ENCODE data around the gene PCDHA1. TPM values are rescaled to one million over a fixed set of nuclear protein-coding genes. Genes with fewer than 3 reads are reported as not detected.

The PCDHA1 gene
- total RNA-seq, 1 experiment from 2014 or later: not detected

GRCh38 chr5:140802781-140803271, 16.9 kb downstream of the PCDHA1 start:
- H3K36me3 ChIP-seq (ENCODE audit: control insufficient read depth in 1 of 2, insufficient read depth in 2 of 2, low read length in 2 of 2): no peaks in the 10 kb centered on the region
- H3K79me2 ChIP-seq (ENCODE audit: insufficient read depth, low read length): no peaks in the 10 kb centered on the region
- no peak overlapping the region for H3K9ac ChIP-seq (ENCODE audit: low read length)
- ChIA-PET POLR2A (no interaction called here), RAD21 (ENCODE audit: low non-redundant PET in 1 of 2, low total read pairs in 2 of 2, uncharacterized antibody in 2 of 2, unreplicated experiment in 2 of 2) (no interaction called here), CTCF (no interaction called here)
- peaks cover 0 to 5% of the 10 kb centered on the region in 2 experiments; a peak in 2 of 4 replicates for H3K9me3 ChIP-seq (ENCODE audit: control insufficient read depth in 1 of 2, insufficient read depth in 1 of 2, low read depth in 1 of 2, low read length in 2 of 2)
- BruUV-seq (replicated peaks): no TSS peak
- no peak for ATAC-seq
- DNase-seq (ENCODE audit: low read depth, low spot score): no peak
- intact Hi-C loops (cut with micrococcal nuclease): no loop called here
- no peaks in the 10 kb centered on the region for H3K9me2 ChIP-seq (ENCODE audit: insufficient read depth)
- H3K27me3 ChIP-seq (ENCODE audit: insufficient read depth, low read length): no peaks in the 10 kb centered on the region
- H3K27ac ChIP-seq (ENCODE audit: low read depth, low read length): no peak overlapping the region
- H2AFZ ChIP-seq (ENCODE audit: low read depth, low read length, poor library complexity, severe bottlenecking): no peak overlapping the region
- H3K4me3 ChIP-seq (replicated peaks in 1 of 2; ENCODE audit: low read depth in 1 of 2, low read length in 2 of 2): no peak overlapping the region
- no peak overlapping the region for H3K4me2 ChIP-seq (ENCODE audit: low read length)
- TF ChIP-seq ZNF274 (IDR thresholded peaks at IDR 0.05; ENCODE audit: low read depth, low read length) (no peak), EGR1 (IDR thresholded peaks at IDR 0.05; ENCODE audit: low read depth) (no peak), YY1 (IDR thresholded peaks at IDR 0.05; ENCODE audit: extremely low read depth, insufficient replicate concordance, low read depth, low read length) (no peak), CTCF (IDR thresholded peaks at IDR 0.05 in 2 of 3, conservative IDR thresholded peaks at IDR 0.05 in 1 of 3; ENCODE audit: borderline replicate concordance in 1 of 3, insufficient read depth in 1 of 3, low read depth in 2 of 3, low read length in 2 of 3) (no peak), ATF3 (IDR thresholded peaks at IDR 0.05) (no peak), ZBTB33 (IDR thresholded peaks at IDR 0.05; ENCODE audit: extremely low read depth, insufficient replicate concordance, low read length) (no peak), SIN3A (IDR thresholded peaks at IDR 0.05; ENCODE audit: low read depth) (no peak)
- no peaks in the 10 kb centered on the region for H3K4me1 ChIP-seq (ENCODE audit: control insufficient read depth in 1 of 2, insufficient read depth in 2 of 2, low read length in 2 of 2)
- no peaks in the 10 kb centered on the region for H4K20me1 ChIP-seq (ENCODE audit: insufficient read depth)

All from HCT116 (cell line).